HCT116 (cell line): Measurements from ENCODE around the gene CLIP4. TPM values are rescaled to one million over a fixed set of nuclear protein-coding genes. Genes with fewer than 3 reads are reported as not detected.

Experiments
- ATAC-seq: fragments of 200-7000 bp; cut with Tn5 transposase; 2 replicates; pipeline ENCODE4 v1.9.1; 2020; ENCODE audit warnings: mild to moderate bottlenecking, moderate library complexity
- BruUV-seq: library from RNA; stranded (reverse); fragments of 400-500 nt; replicated peaks from 2 replicates; lab custom pipeline; 2021; lab: Mats Ljungman, UMichigan
- CTCF ChIA-PET: fragments of 300-600 bp; sonication (Branson Sonifier 250); formaldehyde crosslinking; loops from one replicate; lab custom pipeline; 2021; ENCODE audit warnings: antibody characterized with exemption; lab: Charles Lee
- POLR2A ChIA-PET: fragments of 300-600, 350-600 bp; sonication (Branson Sonifier 250); formaldehyde crosslinking; loops from one replicate; lab custom pipeline; 2021; ENCODE audit warnings: antibody characterized with exemption; lab: Charles Lee
- RAD21 ChIA-PET, 2 experiments: fragments of 300-600 bp; sonication (Branson Sonifier 250); formaldehyde crosslinking; loops; one replicate each; lab custom pipeline; 2023; ENCODE audit warnings: low total read pairs in 2 of 2; ENCODE audit not compliant: uncharacterized antibody in 2 of 2, unreplicated experiment in 2 of 2, low non-redundant PET in 1 of 2; lab: Charles Lee
- DNase-seq: peaks from one replicate; pipeline ENCODE4 v3.0.0-alpha.2; 2010; ENCODE audit warnings: low read depth, low spot score
- H2AFZ ChIP-seq: fragments of 200-600 bp; shearing (Covaris generic), sonication (generic); 2 replicates; pipeline ENCODE4 v1.6.1; 2017; ENCODE audit warnings: low read depth, mixed run types, mixed read lengths, antibody characterized with exemption, low read length; ENCODE audit not compliant: poor library complexity, severe bottlenecking
- H3K27ac ChIP-seq: 2 replicates; pipeline ENCODE4 v1.5.1; 2012; ENCODE audit warnings: low read depth, low read length
- H3K27me3 ChIP-seq: fragments of 200-600 bp; sonication (generic); 2 replicates; pipeline ENCODE4 v1.6.1; 2016; ENCODE audit warnings: mixed run types, low read length, mixed read lengths; ENCODE audit not compliant: insufficient read depth
- H3K36me3 ChIP-seq, 2 experiments: fragments of 200-500 bp in 1 of 2; fragments of 200-600 bp in 1 of 2; sonication (Bioruptor generic) in 1 of 2; sonication (generic) in 1 of 2; 2 replicates each; pipeline versions ENCODE4 v1.5.1 to v1.6.1; 2014 to 2016; ENCODE audit warnings: low read length in 2 of 2, inconsistent platforms in 1 of 2, mixed read lengths in 1 of 2, mixed run types in 1 of 2; ENCODE audit not compliant: insufficient read depth in 2 of 2, control insufficient read depth in 1 of 2
- H3K4me1 ChIP-seq, 2 experiments: fragments of 200-600 bp in 1 of 2; sonication (generic) in 1 of 2; 2 replicates each; pipeline versions ENCODE4 v1.5.1 to v1.6.1; 2012 to 2017; ENCODE audit warnings: low read length in 2 of 2, inconsistent platforms in 1 of 2, mild to moderate bottlenecking in 1 of 2, mixed read lengths in 1 of 2, mixed run types in 1 of 2, moderate library complexity in 1 of 2; ENCODE audit not compliant: insufficient read depth in 2 of 2, control insufficient read depth in 1 of 2
- H3K4me2 ChIP-seq: fragments of 200-600 bp; sonication (generic); 2 replicates; pipeline ENCODE4 v1.6.1; 2017; ENCODE audit warnings: mixed run types, low read length, mixed read lengths
- H3K4me3 ChIP-seq, 2 experiments: fragments of 200-600 bp in 1 of 2; sonication (generic) in 1 of 2; replicated peaks in 1 of 2; 2 replicates each; pipeline ENCODE4 v1.5.1; 2011 to 2016; ENCODE audit warnings: low read length in 2 of 2, control low read depth in 1 of 2, low read depth in 1 of 2, mild to moderate bottlenecking in 1 of 2, mixed read lengths in 1 of 2, mixed run types in 1 of 2
- H3K79me2 ChIP-seq: fragments of 200-600 bp; sonication (generic); 2 replicates; pipeline ENCODE4 v1.6.1; 2017; ENCODE audit warnings: mild to moderate bottlenecking, mixed run types, low read length, moderate library complexity, mixed read lengths; ENCODE audit not compliant: insufficient read depth
- H3K9ac ChIP-seq: fragments of 200-600 bp; sonication (generic); 2 replicates; pipeline ENCODE4 v1.6.1; 2016; ENCODE audit warnings: low read length, mixed read lengths
- H3K9me2 ChIP-seq: fragments of 200-600 bp; sonication (generic), shearing (Covaris generic); 2 replicates; pipeline ENCODE4 v1.6.1; 2017; ENCODE audit warnings: mixed run types, mild to moderate bottlenecking, moderate library complexity; ENCODE audit not compliant: insufficient read depth
- H3K9me3 ChIP-seq, 2 experiments: fragments of 200-500 bp in 1 of 2; fragments of 200-600 bp in 1 of 2; sonication (Bioruptor generic) in 1 of 2; sonication (generic) in 1 of 2; 2 replicates each; pipeline ENCODE4 v1.6.1; 2014 to 2017; ENCODE audit warnings: low read length in 2 of 2, mixed read lengths in 2 of 2, inconsistent platforms in 1 of 2, low read depth in 1 of 2, mild to moderate bottlenecking in 1 of 2, mixed run types in 1 of 2, moderate library complexity in 1 of 2; ENCODE audit not compliant: control insufficient read depth in 1 of 2, insufficient read depth in 1 of 2
- H4K20me1 ChIP-seq: fragments of 200-600 bp; sonication (generic), shearing (Covaris generic); 2 replicates; pipeline ENCODE4 v1.6.1; 2017; ENCODE audit warnings: mixed run types, mild to moderate bottlenecking, moderate library complexity; ENCODE audit not compliant: insufficient read depth
- CBX3 ChIP-seq: IDR thresholded peaks from 2 replicates; pipeline ENCODE4 v1.6.1; 2012; ENCODE audit warnings: low read depth
- CEBPB ChIP-seq: IDR thresholded peaks from 2 replicates; pipeline ENCODE4 v1.6.1; 2012; ENCODE audit warnings: low read depth
- EGR1 ChIP-seq: IDR thresholded peaks from 2 replicates; pipeline ENCODE4 v1.6.1; 2012; ENCODE audit warnings: low read depth
- EZH2 ChIP-seq: fragments of 200-600 bp; sonication (generic); IDR thresholded peaks from 2 replicates; pipeline ENCODE4 v1.6.1; 2017; ENCODE audit warnings: antibody characterized with exemption, mixed run types
- EZH2phosphoT487 ChIP-seq: fragments of 200-600 bp; IDR thresholded peaks from 2 replicates; pipeline ENCODE4 v1.6.1; 2018; ENCODE audit warnings: antibody characterized with exemption, borderline replicate concordance
- FOSL1 ChIP-seq: IDR thresholded peaks from 2 replicates; pipeline ENCODE4 v1.6.1; 2012; ENCODE audit warnings: low read depth
- JUND ChIP-seq: IDR thresholded peaks from 2 replicates; pipeline ENCODE4 v1.6.1; 2012
- POLR2A ChIP-seq: IDR thresholded peaks from 2 replicates; pipeline ENCODE4 v1.7.0; 2011; ENCODE audit warnings: borderline replicate concordance; ENCODE audit not compliant: insufficient read depth, insufficient read length; ENCODE audit errors: extremely low read depth
- POLR2AphosphoS5 ChIP-seq: IDR thresholded peaks from 2 replicates; pipeline ENCODE4 v1.6.1; 2011; ENCODE audit warnings: mild to moderate bottlenecking, low read depth, low read length, moderate library complexity
- RAD21 ChIP-seq: IDR thresholded peaks from 2 replicates; pipeline ENCODE4 v1.6.1; 2012; ENCODE audit warnings: low read depth, mild to moderate bottlenecking
- SIN3A ChIP-seq: IDR thresholded peaks from 2 replicates; pipeline ENCODE4 v1.6.1; 2012; ENCODE audit warnings: low read depth
- SP1 ChIP-seq: IDR thresholded peaks from 2 replicates; pipeline ENCODE4 v1.6.1; 2012; ENCODE audit warnings: low read depth
- SRF ChIP-seq: IDR thresholded peaks from 2 replicates; pipeline ENCODE4 v1.6.1; 2012; ENCODE audit warnings: low read depth
- YY1 ChIP-seq: IDR thresholded peaks from 2 replicates; pipeline ENCODE4 v1.6.1; 2011; ENCODE audit warnings: low read length, low read depth, moderate library complexity, mild to moderate bottlenecking; ENCODE audit not compliant: insufficient replicate concordance; ENCODE audit errors: extremely low read depth
- ZFX ChIP-seq: fragments of 450-650 bp; IDR thresholded peaks from 2 replicates; pipeline ENCODE4 v1.6.1; 2017
- intact Hi-C: fragments of 100-400 bp; cut with micrococcal nuclease; formaldehyde crosslinking; loops from 2 replicates; pipeline ENCODE4 v1.10.0; 2022
- total RNA-seq: library from RNA; stranded (reverse); gene quantifications from one replicate; pipeline ENCODE4 v1.2.1, GENCODE V29; 2021; ENCODE audit not compliant: unreplicated experiment
- TF ChIP-seq, protein P1 (sequence below): IDR thresholded peaks from 2 replicates; pipeline ENCODE4 v1.6.1; 2011; ENCODE audit warnings: mild to moderate bottlenecking, low read length, moderate library complexity; ENCODE audit not compliant: insufficient replicate concordance; ENCODE audit errors: extremely low read depth
- TF ChIP-seq, protein P2 (sequence below): IDR thresholded peaks from 2 replicates; pipeline ENCODE4 v1.6.1; 2012
- TF ChIP-seq, protein P3 (sequence below): IDR thresholded peaks from 2 replicates; pipeline ENCODE4 v1.6.1; 2012

The CLIP4 gene
- total RNA-seq, 1 experiment from 2014 or later = 27.8 TPM

GRCh38 chr2:29182334-29182733 lies 67.1 kb downstream of the CLIP4 start:
- POLR2A ChIA-PET = no interaction called here
- Histone ChIP-seq H3K4me1 (no peaks in the 10 kb centered on the region), H3K4me3 (no peak overlapping the region), H3K9me2 (no peaks in the 10 kb centered on the region), H3K79me2 (0 out of 2 replicates have a peak, but pooled peaks cover 3% of the 10 kb centered on the region), H3K4me2 (no peak overlapping the region), H4K20me1 (no peaks in the 10 kb centered on the region), H3K36me3 (peaks cover 0 to 4% of the 10 kb centered on the region in 2 experiments; a peak in 1 of 4 replicates), H3K9me3 (peaks cover 0 to 2% of the 10 kb centered on the region in 2 experiments; a peak in 1 of 4 replicates), H3K27me3 (no peaks in the 10 kb centered on the region), H3K27ac (no peak overlapping the region), H3K9ac (no peak overlapping the region), H2AFZ (no peak overlapping the region)
- TF ChIP-seq SIN3A (no peak), SP1 (no peak), POLR2A (no peak), JUND (no peak), POLR2AphosphoS5 (no peak), EZH2phosphoT487 (no peak), RAD21 (no peak), CBX3 (no peak), YY1 (no peak), SRF (no peak), EZH2 (no peak), CEBPB (no peak), FOSL1 (no peak), ZFX (no peak), EGR1 (no peak)
- TF ChIP-seq, protein P1, sequence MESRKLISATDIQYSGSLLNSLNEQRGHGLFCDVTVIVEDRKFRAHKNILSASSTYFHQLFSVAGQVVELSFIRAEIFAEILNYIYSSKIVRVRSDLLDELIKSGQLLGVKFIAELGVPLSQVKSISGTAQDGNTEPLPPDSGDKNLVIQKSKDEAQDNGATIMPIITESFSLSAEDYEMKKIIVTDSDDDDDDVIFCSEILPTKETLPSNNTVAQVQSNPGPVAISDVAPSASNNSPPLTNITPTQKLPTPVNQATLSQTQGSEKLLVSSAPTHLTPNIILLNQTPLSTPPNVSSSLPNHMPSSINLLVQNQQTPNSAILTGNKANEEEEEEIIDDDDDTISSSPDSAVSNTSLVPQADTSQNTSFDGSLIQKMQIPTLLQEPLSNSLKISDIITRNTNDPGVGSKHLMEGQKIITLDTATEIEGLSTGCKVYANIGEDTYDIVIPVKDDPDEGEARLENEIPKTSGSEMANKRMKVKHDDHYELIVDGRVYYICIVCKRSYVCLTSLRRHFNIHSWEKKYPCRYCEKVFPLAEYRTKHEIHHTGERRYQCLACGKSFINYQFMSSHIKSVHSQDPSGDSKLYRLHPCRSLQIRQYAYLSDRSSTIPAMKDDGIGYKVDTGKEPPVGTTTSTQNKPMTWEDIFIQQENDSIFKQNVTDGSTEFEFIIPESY = no peak
- TF ChIP-seq, protein P2, sequence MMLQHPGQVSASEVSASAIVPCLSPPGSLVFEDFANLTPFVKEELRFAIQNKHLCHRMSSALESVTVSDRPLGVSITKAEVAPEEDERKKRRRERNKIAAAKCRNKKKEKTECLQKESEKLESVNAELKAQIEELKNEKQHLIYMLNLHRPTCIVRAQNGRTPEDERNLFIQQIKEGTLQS = no peak
- TF ChIP-seq, protein P3, sequence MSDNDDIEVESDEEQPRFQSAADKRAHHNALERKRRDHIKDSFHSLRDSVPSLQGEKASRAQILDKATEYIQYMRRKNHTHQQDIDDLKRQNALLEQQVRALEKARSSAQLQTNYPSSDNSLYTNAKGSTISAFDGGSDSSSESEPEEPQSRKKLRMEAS = no peak
- DNase-seq = no peak
- RAD21 ChIA-PET = no interaction called here
- no TSS peak for BruUV-seq
- ATAC-seq = no peak
- intact Hi-C loops = no loop called here
- CTCF ChIA-PET = no interaction called here
